H9 (cell line): Measurements from ENCODE around the gene ING1. TPM values are rescaled to one million over a fixed set of nuclear protein-coding genes. Genes with fewer than 3 reads are reported as not detected.
"Not testable (repeated sequence)": the region's sequence is repeated elsewhere in the genome, so short reads cannot be mapped to it uniquely, and the experiment has no call there.

Experiments used
- DNase-seq: peaks from one replicate; pipeline ENCODE4 v3.0.0-alpha.2; 2017
- H2AFZ ChIP-seq: one replicate; pipeline ENCODE4 v1.6.1; 2013; ENCODE audit warnings: mild to moderate bottlenecking, low read length, control low read depth, moderate library complexity
- H2AK5ac ChIP-seq: 2 replicates; pipeline ENCODE4 v1.6.1; 2013; ENCODE audit warnings: low read length, control low read depth, mixed read lengths; ENCODE audit not compliant: insufficient read length
- H2BK120ac ChIP-seq: one replicate; pipeline ENCODE4 v1.6.1; 2013; ENCODE audit warnings: low read depth, mild to moderate bottlenecking, low read length, control low read depth, inconsistent platforms; ENCODE audit not compliant: poor library complexity, severe bottlenecking
- H2BK12ac ChIP-seq: 2 replicates; pipeline ENCODE4 v1.6.1; 2013; ENCODE audit warnings: low read length, control low read depth, mixed read lengths, low read depth; ENCODE audit not compliant: insufficient read length
- H2BK15ac ChIP-seq: 2 replicates; pipeline ENCODE4 v1.6.1; 2013; ENCODE audit warnings: low read depth, low read length, control low read depth
- H2BK20ac ChIP-seq: one replicate; pipeline ENCODE4 v1.6.1; 2013; ENCODE audit warnings: low read depth, mild to moderate bottlenecking, low read length, control low read depth, inconsistent platforms; ENCODE audit not compliant: poor library complexity, severe bottlenecking
- H2BK5ac ChIP-seq: 2 replicates; pipeline ENCODE4 v1.6.1; 2013; ENCODE audit warnings: low read length, control low read depth, mixed read lengths; ENCODE audit not compliant: insufficient read length
- H3K14ac ChIP-seq: 2 replicates; pipeline ENCODE4 v1.6.1; 2013; ENCODE audit warnings: low read length, control low read depth; ENCODE audit not compliant: insufficient read depth
- H3K18ac ChIP-seq: 2 replicates; pipeline ENCODE4 v1.6.1; 2013; ENCODE audit warnings: low read depth, mild to moderate bottlenecking, mixed read lengths, low read length, control low read depth; ENCODE audit not compliant: insufficient read length
- H3K23ac ChIP-seq: 2 replicates; pipeline ENCODE4 v1.6.1; 2013; ENCODE audit warnings: low read length, control low read depth, mixed read lengths, low read depth; ENCODE audit not compliant: insufficient read length
- H3K23me2 ChIP-seq: 2 replicates; pipeline ENCODE4 v1.6.1; 2013; ENCODE audit warnings: low read depth, mild to moderate bottlenecking, mixed read lengths, low read length, control low read depth; ENCODE audit not compliant: insufficient read length, poor library complexity, severe bottlenecking
- H3K27ac ChIP-seq: 2 replicates; pipeline ENCODE4 v1.5.1; 2013; ENCODE audit warnings: low read length, control low read depth, mixed read lengths, low read depth; ENCODE audit not compliant: insufficient read length
- H3K27me3 ChIP-seq: 2 replicates; pipeline ENCODE4 v1.6.1; 2013; ENCODE audit warnings: low read length, control low read depth, inconsistent platforms; ENCODE audit not compliant: insufficient read depth
- H3K4ac ChIP-seq: 2 replicates; pipeline ENCODE4 v1.6.1; 2013; ENCODE audit warnings: low read depth, mild to moderate bottlenecking, control low read depth, inconsistent platforms, low read length, moderate library complexity
- H3K4me1 ChIP-seq: 2 replicates; pipeline ENCODE4 v1.6.1; 2013; ENCODE audit warnings: low read length, control low read depth, inconsistent platforms; ENCODE audit not compliant: insufficient read depth
- H3K4me2 ChIP-seq: 2 replicates; pipeline ENCODE4 v1.6.1; 2013; ENCODE audit warnings: low read length, control low read depth, mixed read lengths; ENCODE audit not compliant: insufficient read length, insufficient read depth
- H3K56ac ChIP-seq: 2 replicates; pipeline ENCODE4 v1.6.1; 2013; ENCODE audit warnings: low read depth, mild to moderate bottlenecking, mixed read lengths, low read length, control low read depth; ENCODE audit not compliant: insufficient read length
- H3K79me1 ChIP-seq: 2 replicates; pipeline ENCODE4 v1.6.1; 2013; ENCODE audit warnings: low read depth, mild to moderate bottlenecking, moderate library complexity, low read length, control low read depth, inconsistent platforms; ENCODE audit not compliant: insufficient read depth, poor library complexity, severe bottlenecking
- H3K79me2 ChIP-seq: 2 replicates; pipeline ENCODE4 v1.6.1; 2013; ENCODE audit warnings: low read length, control low read depth, inconsistent platforms; ENCODE audit not compliant: insufficient read depth
- H3K9ac ChIP-seq: 2 replicates; pipeline ENCODE4 v1.6.1; 2013; ENCODE audit warnings: low read length, control low read depth, mixed read lengths; ENCODE audit not compliant: insufficient read length; ENCODE audit errors: extremely low read depth
- H3K9me3 ChIP-seq: one replicate; pipeline ENCODE4 v1.6.1; 2013; ENCODE audit warnings: low read depth, low read length, inconsistent platforms; ENCODE audit not compliant: control insufficient read depth
- H3T11ph ChIP-seq: one replicate; pipeline ENCODE4 v1.6.1; 2013; ENCODE audit warnings: mild to moderate bottlenecking, low read length, control low read depth, inconsistent platforms
- H4K20me1 ChIP-seq: one replicate; pipeline ENCODE4 v1.6.1; 2013; ENCODE audit not compliant: control insufficient read depth, insufficient read length, insufficient read depth
- H4K5ac ChIP-seq: 2 replicates; pipeline ENCODE4 v1.6.1; 2013; ENCODE audit warnings: low read depth, mild to moderate bottlenecking, mixed read lengths, low read length, control low read depth; ENCODE audit not compliant: insufficient read length
- H4K8ac ChIP-seq: replicated peaks from 2 replicates; pipeline ENCODE4 v1.6.1; 2013; ENCODE audit warnings: low read length, control low read depth, mixed read lengths, low read depth; ENCODE audit not compliant: insufficient read length
- H4K91ac ChIP-seq: 2 replicates; pipeline ENCODE4 v1.6.1; 2013; ENCODE audit warnings: low read depth, mild to moderate bottlenecking, moderate library complexity, mixed read lengths, low read length, control low read depth; ENCODE audit not compliant: insufficient read length
- H3K27ac Mint-ChIP-seq, 3 experiments: 2 replicates in 2 of 3; 3 replicates in 1 of 3; pipeline ENCODE4 v1.8.0; 2020 to 2021; ENCODE audit warnings: mixed read lengths in 3 of 3, mild to moderate bottlenecking in 1 of 3, moderate library complexity in 1 of 3
- H3K27me3 Mint-ChIP-seq: 2 replicates; pipeline ENCODE4 v1.8.0; 2021; ENCODE audit warnings: low read depth, mild to moderate bottlenecking, moderate library complexity, mixed read lengths
- H3K36me3 Mint-ChIP-seq, 3 experiments: 2 replicates in 2 of 3; 3 replicates in 1 of 3; pipeline ENCODE4 v1.8.0; 2020 to 2021; ENCODE audit warnings: low read depth in 3 of 3, mixed read lengths in 3 of 3; ENCODE audit not compliant: insufficient read depth in 1 of 3
- H3K4me1 Mint-ChIP-seq, 2 experiments: 2 replicates each; pipeline ENCODE4 v1.8.0; 2020; ENCODE audit warnings: mixed read lengths in 2 of 2
- H3K4me3 Mint-ChIP-seq, 2 experiments: 2 replicates in 1 of 2; 3 replicates in 1 of 2; pipeline ENCODE4 v1.8.0; 2020 to 2021; ENCODE audit warnings: mild to moderate bottlenecking in 2 of 2, mixed read lengths in 2 of 2, moderate library complexity in 1 of 2
- H3K9me3 Mint-ChIP-seq, 2 experiments: 2 replicates in 1 of 2; 3 replicates in 1 of 2; pipeline ENCODE4 v1.8.0; 2020; ENCODE audit warnings: mild to moderate bottlenecking in 2 of 2, mixed read lengths in 2 of 2, moderate library complexity in 1 of 2
- WGBS: extraction: QIAGEN DNeasy Blood & Tissue Kit; methylation state at CpG from one replicate; pipeline ENCODE4 v1.1.7; 2013; ENCODE audit warnings: missing lambda C conversion rate, low lambda C conversion rate, mixed read lengths; ENCODE audit not compliant: insufficient read length; ENCODE audit errors: extremely low coverage; 5-methylcytosine and 5-hydroxymethylcytosine counted together
- total RNA-seq: library from RNA; stranded (reverse); gene quantifications from 2 replicates; pipeline ENCODE4 v1.2.1, GENCODE V29; 2021
- TF ChIP-seq, protein P1 (sequence below): fragments of 200-600 bp; sonication (generic); conservative IDR thresholded peaks from 3 replicates; pipeline ENCODE4 v1.8.0; 2021; ENCODE audit warnings: antibody characterized with exemption, mild to moderate bottlenecking

The ING1 gene
- total RNA-seq, 1 experiment from 2014 or later, result 17.3 TPM

DNA sequence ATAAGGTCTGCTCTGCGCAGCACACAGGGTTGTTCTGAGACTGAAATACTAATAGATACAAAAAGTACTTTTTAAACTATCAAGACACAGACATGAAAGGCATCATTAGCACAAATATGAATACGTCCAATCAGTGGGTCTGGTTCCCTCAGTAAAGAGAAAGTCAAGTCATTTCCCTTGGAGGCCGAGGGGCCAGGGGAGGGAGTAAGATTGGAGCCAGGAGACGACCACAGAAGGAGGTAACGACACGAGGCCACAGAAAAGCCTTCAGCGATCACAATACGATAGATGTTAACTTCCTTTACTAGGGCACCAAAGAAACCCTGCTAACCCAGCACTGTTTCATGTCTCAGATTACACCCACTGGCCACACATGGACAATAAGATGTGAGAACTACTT, 12.9 kb upstream of the ING1 start:
- peaks cover 13 to 15% of the 10 kb centered on the region in 2 experiments for H3K4me1 Mint-ChIP-seq
- no peak overlapping the region for H4K5ac ChIP-seq
- H3T11ph ChIP-seq, result no peak overlapping the region
- no peak overlapping the region for H4K8ac ChIP-seq
- no peak overlapping the region for H3K4me2 ChIP-seq
- H3K79me1 ChIP-seq, result no peaks in the 10 kb centered on the region
- no peaks in the 10 kb centered on the region for H3K9me3 Mint-ChIP-seq
- H3K18ac ChIP-seq, result no peak overlapping the region
- H3K23me2 ChIP-seq, result no peaks in the 10 kb centered on the region
- no peak overlapping the region for H3K23ac ChIP-seq
- H3K9me3 ChIP-seq, result no peaks in the 10 kb centered on the region
- H3K27ac Mint-ChIP-seq, result no peak overlapping the region
- no peak overlapping the region for H3K4me3 Mint-ChIP-seq
- no peak overlapping the region for H3K14ac ChIP-seq
- no peak overlapping the region for H4K91ac ChIP-seq
- H3K36me3 Mint-ChIP-seq, result peaks cover 31 to 66% (median 65%) of the 10 kb centered on the region in 3 experiments
- no peak overlapping the region for H3K4ac ChIP-seq
- H3K79me2 ChIP-seq, result no peaks in the 10 kb centered on the region
- DNase-seq, result no peak
- H3K9ac ChIP-seq, result no peak overlapping the region
- no peak overlapping the region for H3K27ac ChIP-seq
- no peaks in the 10 kb centered on the region for H3K4me1 ChIP-seq
- no CpG with 5 or more reads among the region's 8 CpGs for WGBS
- no peak overlapping the region for H2AK5ac ChIP-seq
- H2BK5ac ChIP-seq, result no peak overlapping the region
- no peak overlapping the region for H2BK15ac ChIP-seq
- no peaks in the 10 kb centered on the region for H3K27me3 Mint-ChIP-seq
- no peaks in the 10 kb centered on the region for H3K27me3 ChIP-seq
- H2AFZ ChIP-seq, result no peak overlapping the region
- no peak overlapping the region for H2BK20ac ChIP-seq
- H3K56ac ChIP-seq, result no peak overlapping the region
- no peaks in the 10 kb centered on the region for H4K20me1 ChIP-seq
- no peak overlapping the region for H2BK120ac ChIP-seq
- TF ChIP-seq, protein P1, sequence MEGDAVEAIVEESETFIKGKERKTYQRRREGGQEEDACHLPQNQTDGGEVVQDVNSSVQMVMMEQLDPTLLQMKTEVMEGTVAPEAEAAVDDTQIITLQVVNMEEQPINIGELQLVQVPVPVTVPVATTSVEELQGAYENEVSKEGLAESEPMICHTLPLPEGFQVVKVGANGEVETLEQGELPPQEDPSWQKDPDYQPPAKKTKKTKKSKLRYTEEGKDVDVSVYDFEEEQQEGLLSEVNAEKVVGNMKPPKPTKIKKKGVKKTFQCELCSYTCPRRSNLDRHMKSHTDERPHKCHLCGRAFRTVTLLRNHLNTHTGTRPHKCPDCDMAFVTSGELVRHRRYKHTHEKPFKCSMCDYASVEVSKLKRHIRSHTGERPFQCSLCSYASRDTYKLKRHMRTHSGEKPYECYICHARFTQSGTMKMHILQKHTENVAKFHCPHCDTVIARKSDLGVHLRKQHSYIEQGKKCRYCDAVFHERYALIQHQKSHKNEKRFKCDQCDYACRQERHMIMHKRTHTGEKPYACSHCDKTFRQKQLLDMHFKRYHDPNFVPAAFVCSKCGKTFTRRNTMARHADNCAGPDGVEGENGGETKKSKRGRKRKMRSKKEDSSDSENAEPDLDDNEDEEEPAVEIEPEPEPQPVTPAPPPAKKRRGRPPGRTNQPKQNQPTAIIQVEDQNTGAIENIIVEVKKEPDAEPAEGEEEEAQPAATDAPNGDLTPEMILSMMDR, result no peak
- no peak overlapping the region for H2BK12ac ChIP-seq

DNA sequence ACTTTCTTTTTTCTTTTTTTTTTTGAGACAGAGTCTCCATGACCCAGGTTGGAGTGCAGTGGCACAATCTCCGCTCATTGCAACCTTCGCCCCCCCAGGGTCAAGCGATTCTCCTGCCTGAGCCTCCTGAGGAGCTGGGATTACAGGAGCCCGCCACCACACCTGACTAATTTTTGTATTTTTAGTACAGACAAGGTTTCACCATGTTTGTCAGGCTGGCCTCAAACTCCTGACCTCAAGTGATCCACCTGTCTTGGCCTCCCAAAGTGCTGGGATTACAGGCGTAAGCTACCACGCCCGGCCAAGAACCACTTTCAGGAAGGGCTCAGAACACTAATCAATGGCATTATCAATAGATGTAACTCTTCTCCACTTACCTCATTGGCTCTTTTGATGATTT, 12.4 kb upstream of the ING1 start:
- H2AFZ ChIP-seq, H3K27me3 ChIP-seq, H2BK120ac ChIP-seq, H3K9me3 Mint-ChIP-seq, H2AK5ac ChIP-seq, H3K4me3 Mint-ChIP-seq, H3K9ac ChIP-seq, H2BK12ac ChIP-seq, H3K56ac ChIP-seq, H3K79me2 ChIP-seq, H3K23ac ChIP-seq, H3K4ac ChIP-seq, H2BK20ac ChIP-seq, DNase-seq, H3K14ac ChIP-seq, H4K8ac ChIP-seq, H3K27me3 Mint-ChIP-seq, H3K23me2 ChIP-seq, H3T11ph ChIP-seq, H2BK5ac ChIP-seq, H3K27ac ChIP-seq, H4K91ac ChIP-seq, H3K18ac ChIP-seq, H3K27ac Mint-ChIP-seq, H3K4me1 ChIP-seq, H4K5ac ChIP-seq, H3K79me1 ChIP-seq, H2BK15ac ChIP-seq, H3K4me2 ChIP-seq, H4K20me1 ChIP-seq, H3K9me3 ChIP-seq: not testable (repeated sequence)
- Mint-ChIP-seq H3K36me3 (peaks cover 31 to 62% (median 61%) of the 10 kb centered on the region in 3 experiments), H3K4me1 (peaks cover 13 to 15% of the 10 kb centered on the region in 2 experiments)
- no CpG with 5 or more reads among the region's 7 CpGs for WGBS
